CD4-positive, alpha-beta T cell treated with Interleukin-17A for 4 hours (primary cell): Measurements from ENCODE around the gene GOPC.

Source experiments
- DNase-seq: peaks from one replicate; pipeline ENCODE4 v3.0.0-alpha.2; 2020; ENCODE audit warnings: mixed read lengths

Gene GOPC

DNA sequence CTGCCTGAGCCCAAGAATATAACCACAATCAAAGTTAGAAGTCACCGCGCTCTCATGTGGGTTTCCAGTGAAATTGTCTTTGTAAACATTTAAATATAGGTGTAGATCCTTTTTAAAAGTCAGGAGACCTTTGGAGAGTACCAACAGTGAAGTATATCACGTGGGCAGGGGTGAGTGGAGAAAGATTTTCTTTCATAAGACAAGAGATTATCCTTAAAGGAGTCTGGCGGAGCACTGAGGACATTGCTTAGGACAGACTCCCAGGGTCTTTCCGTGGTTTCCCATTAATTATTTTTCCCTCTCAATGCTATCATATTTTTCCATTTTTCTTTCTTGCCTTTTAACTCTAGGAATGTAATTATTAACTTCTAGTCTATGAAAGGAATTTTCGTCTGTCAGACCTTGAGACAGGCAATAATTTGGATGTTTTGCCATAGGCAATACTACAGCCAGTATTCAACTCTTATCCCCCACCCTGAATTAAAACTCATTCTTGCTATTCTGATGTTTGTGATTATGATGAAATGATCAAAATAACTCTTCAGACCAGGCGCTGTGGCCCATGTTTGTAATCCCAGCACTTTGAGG is 88.4 kb downstream of the GOPC start:
- no peak for DNase-seq

DNA sequence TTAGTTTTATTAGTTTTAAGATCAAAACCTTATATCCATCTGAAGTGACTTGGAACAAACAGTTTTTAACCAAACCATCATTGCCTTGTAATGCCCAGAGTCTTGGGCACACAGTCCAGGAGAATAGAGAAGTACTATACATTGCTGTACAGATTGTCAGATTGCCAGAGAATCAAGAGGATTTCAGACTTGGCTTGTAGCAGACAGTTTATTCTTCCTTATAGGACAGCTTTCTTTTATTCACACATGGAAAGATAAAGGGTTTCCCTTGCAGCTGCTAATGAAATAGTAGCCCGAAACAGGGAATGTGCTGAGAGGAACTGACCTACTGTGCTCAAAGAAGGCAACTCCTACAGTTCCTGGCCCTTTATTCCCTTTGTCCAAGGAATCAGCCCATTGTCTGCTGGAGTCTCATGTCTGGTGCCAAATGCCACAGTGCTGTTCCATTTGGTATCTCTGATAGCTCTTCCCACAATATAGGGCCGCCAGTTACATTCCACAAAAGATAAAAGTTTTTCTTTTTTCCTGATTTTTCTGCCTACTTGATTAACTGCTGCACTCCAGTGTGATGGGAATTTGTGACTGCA is 89.2 kb downstream of the GOPC start:
- no peak for DNase-seq

DNA sequence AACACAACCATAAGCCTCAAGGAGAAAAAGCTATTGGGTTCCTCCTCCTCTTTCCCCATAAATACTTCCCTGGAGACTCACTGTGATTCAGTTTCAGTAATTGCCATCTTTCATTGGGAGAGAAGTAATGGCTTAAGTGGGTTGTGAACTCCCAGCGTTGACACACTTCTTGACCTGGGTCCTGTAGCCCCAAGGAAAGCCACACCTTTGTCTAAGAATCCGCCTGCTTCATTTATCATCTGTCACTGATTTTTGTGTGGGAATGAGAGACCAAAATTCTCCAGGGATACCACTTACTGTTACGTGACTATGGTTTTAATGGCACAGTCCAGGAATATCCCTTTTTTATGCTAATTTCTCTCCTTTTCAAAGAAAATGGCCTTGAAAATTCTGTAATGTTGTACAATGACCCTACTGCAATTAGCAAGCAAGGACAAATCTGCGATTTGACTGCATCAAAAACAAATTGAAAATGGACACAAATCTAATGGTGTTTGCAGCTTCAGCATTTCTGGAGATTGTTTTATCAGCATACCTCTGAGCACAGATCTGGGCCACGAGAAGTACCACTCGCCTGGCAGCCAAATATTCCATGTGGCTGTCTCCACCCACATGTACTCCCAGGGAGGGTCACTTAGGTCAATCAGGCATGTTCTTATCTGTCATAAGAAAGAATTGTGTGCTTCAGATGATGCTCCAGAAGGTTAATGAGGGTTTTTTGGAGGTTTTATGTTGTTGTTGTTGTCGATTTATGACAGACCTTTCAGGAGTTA is 90.1 kb downstream of the GOPC start:
- DNase-seq, result no peak
